Uterus (tissue), 4 donors: ENCODE results near the gene CALN1. TPM values are rescaled to one million over a fixed set of nuclear protein-coding genes. Genes with fewer than 3 reads are reported as not detected.

Source experiments
- DNase-seq, 2 donors: peaks; one replicate each; pipeline ENCODE4 v3.0.0-alpha.2; 2019 to 2020
- H3K27ac ChIP-seq, 2 donors: fragments of 200-600 bp; sonication (generic); 1 replicate in 1 of 2; 2 replicates in 1 of 2; pipeline ENCODE4 v1.5.1; 2016 to 2018
- H3K27me3 ChIP-seq, 2 donors: fragments of 200-600 bp; sonication (generic); one replicate each; pipeline ENCODE4 v1.5.1; 2018 to 2019; ENCODE audit warnings: control low read depth in 1 of 2
- H3K36me3 ChIP-seq, 2 donors: fragments of 200-600 bp; sonication (generic); one replicate each; pipeline ENCODE4 v1.5.1; 2019; ENCODE audit warnings: control low read depth in 1 of 2
- H3K4me1 ChIP-seq, 2 donors: fragments of 200-600 bp; sonication (generic); one replicate each; pipeline ENCODE4 v1.5.1; 2018 to 2019; ENCODE audit warnings: control low read depth in 1 of 2
- H3K4me3 ChIP-seq, 2 donors: fragments of 200-600 bp; sonication (generic); 1 replicate in 1 of 2; 2 replicates in 1 of 2; pipeline ENCODE4 v1.5.1; 2018 to 2019; ENCODE audit warnings: mild to moderate bottlenecking in 1 of 2
- H3K9me3 ChIP-seq, 2 donors: fragments of 200-600 bp; sonication (generic); one replicate each; pipeline ENCODE4 v1.5.1; 2019; ENCODE audit warnings: control low read depth in 1 of 2
- POLR2A ChIP-seq, 2 donors: fragments of 450-650 bp; IDR thresholded peaks; one replicate each; pipeline ENCODE4 v1.6.1; 2016; ENCODE audit warnings: antibody characterized with exemption in 2 of 2, mild to moderate bottlenecking in 1 of 2, moderate library complexity in 1 of 2
- intact Hi-C: fragments of 100-400 bp; cut with DNase I; formaldehyde crosslinking; loops from one replicate; pipeline ENCODE4 v1.15.1; 2023; ENCODE audit warnings: low total_unique reads
- small RNA-seq: library from RNA; depleted of rRNA; stranded (forward); fragments of <200 nt; gene quantifications from one replicate; pipeline ENCODE3, GENCODE V24; 2016
- total RNA-seq, 4 donors: library from RNA; depleted of rRNA in 3 of 4; stranded (reverse); fragments of >200 nt in 3 of 4; gene quantifications; one replicate each; pipeline versions ENCODE4 v1.1.0 to v1.2.4, GENCODE V29; 2014 to 2023
- TF ChIP-seq, protein P1 (sequence below), 4 experiments: fragments of 200-600 bp in 2 of 4; fragments of 450-650 bp in 2 of 4; sonication (generic) in 2 of 4; IDR thresholded peaks; one replicate each; pipeline ENCODE4 v1.5.1; 2016 to 2019; ENCODE audit warnings: antibody characterized with exemption in 4 of 4, mild to moderate bottlenecking in 2 of 4, moderate library complexity in 1 of 4
- donor health status: DM: yes; HTN: yes; CAD: no.

Gene CALN1
- total RNA-seq, 4 donors from 2014 or later = 0.49 to 2.3 (median 1.5) TPM; not detected in 1

DNA sequence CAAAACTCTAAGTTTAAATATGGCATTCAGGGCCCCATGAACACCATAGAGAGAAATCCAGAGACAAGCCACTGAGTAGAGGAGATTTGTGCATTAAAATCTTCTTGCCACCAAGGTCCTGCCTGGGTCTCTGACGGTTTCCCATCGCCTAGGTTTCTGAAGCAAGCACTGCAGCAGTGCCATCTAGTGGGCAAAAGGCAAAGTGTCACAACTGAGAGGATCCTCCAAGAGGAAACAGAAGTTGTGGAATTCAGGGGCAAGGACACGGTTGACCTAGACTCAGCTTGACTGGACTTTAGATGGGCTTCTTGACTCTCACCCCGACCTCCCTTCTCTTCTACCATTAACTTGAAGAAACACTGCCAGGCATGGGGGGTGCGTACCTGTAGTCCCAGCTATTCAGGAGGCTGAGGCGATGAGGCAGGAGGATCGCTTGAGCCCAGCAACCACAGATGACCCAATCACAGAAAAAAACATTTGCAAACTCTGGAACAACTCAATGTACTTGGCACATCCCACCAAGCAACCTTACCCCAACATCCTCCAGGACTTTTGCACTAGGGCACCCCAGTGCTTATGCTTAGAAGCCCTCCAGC, 676.1 kb downstream of the CALN1 start:
- H3K27ac ChIP-seq = no peak overlapping the region
- DNase-seq = peak; percentile 46 to 54
- no peaks in the 10 kb centered on the region for H3K9me3 ChIP-seq
- no peak overlapping the region for H3K4me3 ChIP-seq
- intact Hi-C loops = loop anchor here (5.0 kb wide), 1 partner anchor 879 kb away; no protein-coding TSS in a partner anchor
- no peaks in the 10 kb centered on the region for H3K27me3 ChIP-seq
- H3K4me1 ChIP-seq = no peaks in the 10 kb centered on the region
- no peak for TF ChIP-seq POLR2A (IDR thresholded peaks at IDR 0.05)
- TF ChIP-seq, protein P1, sequence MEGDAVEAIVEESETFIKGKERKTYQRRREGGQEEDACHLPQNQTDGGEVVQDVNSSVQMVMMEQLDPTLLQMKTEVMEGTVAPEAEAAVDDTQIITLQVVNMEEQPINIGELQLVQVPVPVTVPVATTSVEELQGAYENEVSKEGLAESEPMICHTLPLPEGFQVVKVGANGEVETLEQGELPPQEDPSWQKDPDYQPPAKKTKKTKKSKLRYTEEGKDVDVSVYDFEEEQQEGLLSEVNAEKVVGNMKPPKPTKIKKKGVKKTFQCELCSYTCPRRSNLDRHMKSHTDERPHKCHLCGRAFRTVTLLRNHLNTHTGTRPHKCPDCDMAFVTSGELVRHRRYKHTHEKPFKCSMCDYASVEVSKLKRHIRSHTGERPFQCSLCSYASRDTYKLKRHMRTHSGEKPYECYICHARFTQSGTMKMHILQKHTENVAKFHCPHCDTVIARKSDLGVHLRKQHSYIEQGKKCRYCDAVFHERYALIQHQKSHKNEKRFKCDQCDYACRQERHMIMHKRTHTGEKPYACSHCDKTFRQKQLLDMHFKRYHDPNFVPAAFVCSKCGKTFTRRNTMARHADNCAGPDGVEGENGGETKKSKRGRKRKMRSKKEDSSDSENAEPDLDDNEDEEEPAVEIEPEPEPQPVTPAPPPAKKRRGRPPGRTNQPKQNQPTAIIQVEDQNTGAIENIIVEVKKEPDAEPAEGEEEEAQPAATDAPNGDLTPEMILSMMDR (IDR thresholded peaks at IDR 0.05) = peak; percentile 68 to 81 (median 74)
- H3K36me3 ChIP-seq = no peaks in the 10 kb centered on the region

GRCh38 chr7:71733107-71733870, 678.8 kb downstream of the CALN1 start:
- no peaks in the 10 kb centered on the region for H3K36me3 ChIP-seq

GRCh38 chr7:71731740-71732139, 680.4 kb downstream of the CALN1 start:
- no peak overlapping the region for H3K4me3 ChIP-seq
- no peaks in the 10 kb centered on the region for H3K36me3 ChIP-seq
- H3K9me3 ChIP-seq = no peaks in the 10 kb centered on the region
- no peak overlapping the region for H3K27ac ChIP-seq
- TF ChIP-seq, protein P1 (IDR thresholded peaks at IDR 0.05) = no peak
- TF ChIP-seq POLR2A (IDR thresholded peaks at IDR 0.05) = no peak
- H3K4me1 ChIP-seq = no peaks in the 10 kb centered on the region
- DNase-seq = no peak
- H3K27me3 ChIP-seq = no peaks in the 10 kb centered on the region
- intact Hi-C loops = no loop called here

More at GRCh38 chr7:71733107-71733870, 678.8 kb downstream of the CALN1 start:
- Histone ChIP-seq H3K9me3 (no peaks in the 10 kb centered on the region), H3K4me1 (no peaks in the 10 kb centered on the region), H3K27me3 (no peaks in the 10 kb centered on the region), H3K27ac (no peak overlapping the region), H3K4me3 (no peak overlapping the region)
- DNase-seq = peak; percentile 72
- TF ChIP-seq, protein P1 (IDR thresholded peaks at IDR 0.05) = peak; percentile 76 to 95 (median 79)
- no peak for TF ChIP-seq POLR2A (IDR thresholded peaks at IDR 0.05)
- intact Hi-C loops = no loop called here

Small RNA genes within 50 kb of the gene (small RNA-seq; reads per million reads assigned to genes)
- gene AC005011.1 (not detected), gene RNA5SP232 (not detected)
